NCI-H748 (cell line): Measurements from ENCODE around the gene RAMP3.

Experiments
- DNase-seq: peaks from one replicate; lab custom pipeline; 2025; ENCODE audit not compliant: unreplicated experiment; lab: John Stamatoyannopoulos, UW

RAMP3 gene

DNA sequence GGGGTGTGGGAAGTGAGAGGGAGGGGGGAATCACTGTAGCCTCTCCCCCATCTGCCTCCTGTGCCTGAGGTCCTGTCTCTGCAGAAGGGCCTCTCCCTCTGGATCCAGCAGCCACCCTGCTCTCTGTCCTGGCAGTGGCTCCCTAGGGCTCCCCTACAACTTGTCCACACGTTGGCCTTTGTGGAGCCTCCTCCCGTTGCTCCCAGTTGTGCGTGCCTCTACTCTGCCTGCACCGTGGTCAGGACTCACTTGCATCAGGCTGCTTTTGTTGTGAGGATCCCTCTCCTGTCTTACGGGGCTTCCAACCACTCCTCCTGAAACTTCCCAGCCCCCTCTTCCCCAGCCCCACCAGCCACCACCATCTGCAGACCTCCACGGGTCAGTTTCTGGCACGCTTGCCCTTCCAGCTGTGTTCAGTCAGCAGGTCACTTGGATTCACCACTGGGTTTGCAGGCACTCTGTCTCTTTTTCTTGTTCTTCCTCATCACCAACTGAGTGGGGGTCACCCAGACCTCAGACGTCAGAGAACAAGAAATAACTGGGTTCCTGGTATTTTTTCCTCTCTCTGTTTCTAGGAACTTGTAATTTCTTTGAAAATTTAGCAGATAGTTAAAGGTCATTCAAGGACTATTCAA is 62.3 kb downstream of the RAMP3 start:
- no peak for DNase-seq

GRCh38 chr7:45220846-45221618 is 63.4 kb downstream of the RAMP3 start:
- DNase-seq: no peak

DNA sequence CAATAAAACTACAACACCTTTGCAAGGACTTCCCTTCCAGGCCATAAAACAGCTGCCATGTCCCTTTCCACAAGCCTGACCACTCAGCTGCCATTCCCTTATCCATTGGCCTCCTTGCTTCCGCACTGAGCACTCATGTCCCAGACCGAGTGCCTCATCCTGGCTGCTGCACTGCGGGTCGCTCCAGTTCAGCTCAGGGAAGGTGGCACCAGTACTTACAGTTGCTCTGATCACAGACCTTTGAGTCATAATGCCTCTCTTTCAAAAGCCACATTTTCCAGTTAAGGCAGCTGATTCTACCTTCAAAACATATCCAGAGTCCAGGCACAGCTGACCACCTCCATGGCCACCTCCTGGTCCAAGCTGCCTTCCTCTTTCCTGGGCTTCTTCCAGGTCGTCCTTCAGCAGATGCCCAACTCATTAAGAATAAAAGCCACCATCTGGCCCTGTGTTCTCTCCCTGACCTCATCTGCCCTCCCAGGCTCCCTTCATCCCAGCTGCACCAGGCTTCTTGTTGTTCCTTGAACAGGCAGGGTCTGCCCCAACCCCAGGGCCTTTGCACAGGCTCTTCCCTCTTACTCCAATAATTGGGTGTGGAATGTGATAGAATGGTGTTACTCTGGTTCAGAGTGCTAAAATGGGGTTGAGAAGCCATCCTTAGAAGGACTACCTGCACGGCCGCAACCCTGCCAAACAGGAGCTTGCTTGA is 64.5 kb downstream of the RAMP3 start:
- no peak for DNase-seq

GRCh38 chr7:45223078-45223477 is 65.5 kb downstream of the RAMP3 start:
- no peak for DNase-seq

GRCh38 chr7:45223728-45224630 is 66.4 kb downstream of the RAMP3 start:
- no peak for DNase-seq

DNA sequence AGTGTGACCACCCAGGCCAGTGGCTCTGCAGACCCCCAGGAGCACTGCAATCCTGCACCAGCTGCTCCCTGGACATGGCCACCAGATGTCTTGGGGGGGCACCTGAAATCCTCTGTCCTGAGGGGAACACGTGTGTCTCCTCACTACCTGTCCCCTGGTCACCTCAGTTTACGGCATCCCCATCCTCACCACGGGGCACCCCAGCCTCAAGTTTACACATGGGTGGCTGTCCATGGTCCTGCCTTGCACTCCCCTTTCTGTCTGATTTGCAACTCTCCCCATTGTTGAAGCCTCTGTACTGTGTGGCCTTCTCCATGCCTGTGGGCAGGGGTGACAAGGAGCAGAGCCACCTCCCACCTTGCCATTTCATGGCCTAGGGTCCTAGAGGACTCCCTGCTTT is 67.2 kb downstream of the RAMP3 start:
- no peak for DNase-seq

DNA sequence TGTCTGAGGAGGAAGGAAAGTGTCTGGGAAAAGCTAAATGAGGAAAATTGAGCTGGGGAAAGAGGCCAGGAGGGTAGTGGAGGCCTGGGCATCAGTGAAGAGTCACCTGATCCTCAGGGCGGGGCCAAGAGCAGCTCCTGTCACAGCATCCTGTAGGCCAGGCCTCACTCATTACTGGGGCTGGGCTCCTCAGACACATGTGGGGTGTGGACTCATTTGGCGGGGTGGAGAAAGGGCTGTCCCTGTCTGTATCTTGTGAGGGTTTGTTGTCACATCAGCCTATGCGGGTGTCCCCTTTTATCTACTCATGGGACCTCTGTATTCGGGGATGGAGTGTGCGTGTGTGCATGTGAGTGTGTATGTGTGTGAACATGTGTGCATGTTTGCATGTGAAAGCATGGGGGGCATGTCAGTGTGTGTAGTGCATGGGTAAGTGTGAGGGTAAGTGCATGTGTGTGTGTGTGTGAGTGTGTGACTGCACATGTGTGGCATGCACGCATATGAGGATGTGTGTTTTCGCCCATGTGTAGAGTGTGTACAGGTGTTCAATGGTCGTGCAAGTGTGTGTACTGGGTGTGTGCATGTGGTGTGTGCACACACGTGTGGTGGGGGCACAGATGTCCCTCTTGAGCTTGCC is 67.8 kb downstream of the RAMP3 start:
- DNase-seq: no peak

DNA sequence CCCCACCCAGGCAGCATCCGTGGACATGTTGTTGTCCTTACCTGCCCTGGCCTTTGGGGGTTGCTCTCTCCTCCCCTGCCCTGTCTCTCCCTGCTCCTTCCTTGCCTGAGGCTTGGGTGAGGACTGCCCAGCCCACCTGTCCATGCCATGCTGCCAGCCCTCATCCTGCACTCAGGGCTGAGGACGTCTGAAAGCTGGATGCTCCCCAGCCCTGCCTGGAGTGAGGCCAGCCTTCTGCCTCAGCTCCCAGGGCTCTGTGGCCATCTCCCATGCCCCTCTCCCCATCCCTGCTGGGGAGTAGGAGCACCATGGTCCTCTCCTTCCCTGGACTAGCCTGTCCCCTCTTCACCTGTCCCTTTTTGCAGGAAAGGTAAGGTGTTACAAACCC is 68.4 kb downstream of the RAMP3 start:
- no peak for DNase-seq

GRCh38 chr7:45229156-45229920 is 71.7 kb downstream of the RAMP3 start:
- DNase-seq: no peak

DNA sequence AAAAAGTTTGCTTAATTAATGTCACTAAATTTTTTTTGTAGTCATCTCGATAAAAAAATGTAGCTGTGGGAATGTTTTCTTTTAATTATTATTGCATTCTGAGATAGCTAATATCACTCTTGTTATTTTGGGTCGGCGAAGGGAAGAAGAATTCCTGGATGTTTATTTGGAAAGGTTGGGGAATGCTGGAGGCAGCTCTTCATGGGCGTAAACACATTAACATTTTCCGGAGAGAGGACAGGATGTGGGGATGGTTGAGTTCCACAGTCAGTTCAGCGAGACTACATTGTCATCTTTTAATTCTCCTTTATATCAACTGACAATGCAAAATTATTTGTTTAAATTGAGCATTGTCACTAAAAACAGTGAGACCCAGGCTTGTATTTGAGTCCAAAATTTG is 72.5 kb downstream of the RAMP3 start:
- DNase-seq: no peak

GRCh38 chr7:45230611-45231165 is 73.1 kb downstream of the RAMP3 start:
- DNase-seq: no peak

GRCh38 chr7:45233249-45233775 is 75.7 kb downstream of the RAMP3 start:
- DNase-seq: no peak
